Progenitor cell of endocrine pancreas (in vitro differentiated cells): Measurements from ENCODE around the gene CMBL. TPM values are rescaled to one million over a fixed set of nuclear protein-coding genes. Genes with fewer than 3 reads are reported as not detected.
"Not testable (repeated sequence)": the region's sequence is repeated elsewhere in the genome, so short reads cannot be mapped to it uniquely, and the experiment has no call there.

Experiments
- DNase-seq: peaks from one replicate; pipeline ENCODE4 v3.0.0; 2021; ENCODE audit warnings: low spot score; ENCODE audit not compliant: unreplicated experiment
- H3K27ac Mint-ChIP-seq: 2 replicates; pipeline ENCODE4 v1.8.0; 2021; ENCODE audit warnings: mild to moderate bottlenecking, moderate library complexity, mixed read lengths
- H3K27me3 Mint-ChIP-seq: 2 replicates; pipeline ENCODE4 v1.8.0; 2021; ENCODE audit warnings: mixed read lengths
- H3K36me3 Mint-ChIP-seq: 2 replicates; pipeline ENCODE4 v1.8.0; 2022; ENCODE audit warnings: mixed read lengths; ENCODE audit not compliant: insufficient read depth
- H3K4me1 Mint-ChIP-seq: 2 replicates; pipeline ENCODE4 v1.8.0; 2021; ENCODE audit warnings: low read depth, mixed read lengths
- H3K4me3 Mint-ChIP-seq: 2 replicates; pipeline ENCODE4 v1.8.0; 2021; ENCODE audit warnings: low read depth, mild to moderate bottlenecking, moderate library complexity, mixed read lengths
- H3K9me3 Mint-ChIP-seq: 2 replicates; pipeline ENCODE4 v1.8.0; 2021; ENCODE audit warnings: low read depth, mixed read lengths
- total RNA-seq: library from RNA; stranded (reverse); gene quantifications from 2 replicates; pipeline ENCODE4 v1.2.1, GENCODE V29; 2021
- TF ChIP-seq, protein P1 (sequence below): fragments of 200-600 bp; sonication (generic); IDR thresholded peaks from one replicate; pipeline ENCODE4 v1.5.0; 2021; ENCODE audit warnings: antibody characterized with exemption, mild to moderate bottlenecking; ENCODE audit not compliant: unreplicated experiment

CMBL gene
- total RNA-seq, 1 donor from 2014 or later: 10.0 TPM

DNA sequence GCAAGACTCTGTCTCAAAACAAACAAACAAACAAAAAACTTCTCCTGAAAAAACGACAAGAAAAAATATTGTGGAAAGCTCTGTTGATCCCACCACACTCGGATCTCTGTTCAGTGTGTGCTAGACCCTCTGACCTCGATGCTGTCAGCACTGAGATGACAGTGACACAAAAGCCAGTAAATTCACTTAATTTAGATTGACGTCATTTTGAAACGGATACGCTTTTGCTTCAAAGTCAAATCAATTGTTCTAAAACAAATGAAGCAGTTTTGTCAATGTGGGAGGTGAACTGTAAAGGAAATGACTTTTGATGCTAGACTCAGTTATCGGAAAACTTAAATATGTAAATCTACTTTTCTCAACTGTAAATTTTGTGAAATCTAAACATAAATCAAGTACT lies 31.0 kb downstream of the CMBL start:
- no peak overlapping the region for H3K4me3 Mint-ChIP-seq
- no peak overlapping the region for H3K27ac Mint-ChIP-seq
- H3K9me3 Mint-ChIP-seq: no peaks in the 10 kb centered on the region
- peaks cover 1% of the 10 kb centered on the region for H3K36me3 Mint-ChIP-seq
- H3K27me3 Mint-ChIP-seq: no peaks in the 10 kb centered on the region
- TF ChIP-seq, protein P1, sequence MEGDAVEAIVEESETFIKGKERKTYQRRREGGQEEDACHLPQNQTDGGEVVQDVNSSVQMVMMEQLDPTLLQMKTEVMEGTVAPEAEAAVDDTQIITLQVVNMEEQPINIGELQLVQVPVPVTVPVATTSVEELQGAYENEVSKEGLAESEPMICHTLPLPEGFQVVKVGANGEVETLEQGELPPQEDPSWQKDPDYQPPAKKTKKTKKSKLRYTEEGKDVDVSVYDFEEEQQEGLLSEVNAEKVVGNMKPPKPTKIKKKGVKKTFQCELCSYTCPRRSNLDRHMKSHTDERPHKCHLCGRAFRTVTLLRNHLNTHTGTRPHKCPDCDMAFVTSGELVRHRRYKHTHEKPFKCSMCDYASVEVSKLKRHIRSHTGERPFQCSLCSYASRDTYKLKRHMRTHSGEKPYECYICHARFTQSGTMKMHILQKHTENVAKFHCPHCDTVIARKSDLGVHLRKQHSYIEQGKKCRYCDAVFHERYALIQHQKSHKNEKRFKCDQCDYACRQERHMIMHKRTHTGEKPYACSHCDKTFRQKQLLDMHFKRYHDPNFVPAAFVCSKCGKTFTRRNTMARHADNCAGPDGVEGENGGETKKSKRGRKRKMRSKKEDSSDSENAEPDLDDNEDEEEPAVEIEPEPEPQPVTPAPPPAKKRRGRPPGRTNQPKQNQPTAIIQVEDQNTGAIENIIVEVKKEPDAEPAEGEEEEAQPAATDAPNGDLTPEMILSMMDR: no peak
- H3K4me1 Mint-ChIP-seq: no peaks in the 10 kb centered on the region
- no peak for DNase-seq

DNA sequence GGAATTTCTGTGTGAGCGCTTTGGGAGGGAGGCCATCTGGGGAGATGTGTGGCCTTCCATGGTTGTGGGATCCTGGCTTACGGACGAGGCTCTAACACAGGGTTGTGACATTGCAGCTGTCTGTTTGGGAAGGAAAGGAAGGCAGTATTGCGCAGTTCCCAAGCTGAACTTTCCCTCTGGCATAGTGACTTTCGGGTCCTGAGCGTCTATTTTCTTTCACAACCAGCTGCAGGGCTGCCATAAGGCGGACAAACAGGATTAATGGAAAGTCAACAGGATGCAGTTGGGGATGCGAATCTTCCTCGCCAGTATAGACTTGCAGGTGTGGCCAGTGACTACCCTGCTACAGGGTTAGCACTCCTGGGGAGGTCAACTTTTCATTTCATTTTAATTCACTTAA lies 31.7 kb downstream of the CMBL start:
- Mint-ChIP-seq H3K9me3 (no peaks in the 10 kb centered on the region), H3K27me3 (no peaks in the 10 kb centered on the region), H3K27ac (no peak overlapping the region), H3K4me3 (no peak overlapping the region), H3K4me1 (no peaks in the 10 kb centered on the region), H3K36me3 (peaks cover 1% of the 10 kb centered on the region)
- TF ChIP-seq, protein P1: no peak
- DNase-seq: no peak

DNA sequence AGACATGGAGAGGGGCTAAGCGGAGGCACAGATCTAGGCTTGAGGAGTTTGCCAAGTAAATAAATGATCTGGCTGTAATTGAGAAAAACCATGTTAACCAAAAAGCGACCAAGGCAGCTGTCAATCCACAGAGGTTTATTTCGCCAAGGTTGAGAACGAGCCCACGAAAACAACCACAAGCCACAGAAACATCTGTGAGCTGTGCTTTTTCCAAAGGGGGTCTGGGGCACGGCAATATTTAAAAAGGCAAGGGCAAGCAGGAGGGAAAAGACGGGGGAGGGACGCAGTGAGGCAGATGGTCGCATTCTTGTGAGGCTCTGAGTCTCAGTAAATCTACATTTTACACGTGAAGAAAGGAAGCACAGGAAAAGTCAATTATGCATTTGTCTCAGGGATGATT lies 32.2 kb downstream of the CMBL start:
- Mint-ChIP-seq H3K27ac (no peak overlapping the region), H3K9me3 (no peaks in the 10 kb centered on the region), H3K36me3 (peaks cover 1% of the 10 kb centered on the region), H3K27me3 (no peaks in the 10 kb centered on the region), H3K4me1 (no peaks in the 10 kb centered on the region), H3K4me3 (no peak overlapping the region)
- TF ChIP-seq, protein P1: no peak
- no peak for DNase-seq

DNA sequence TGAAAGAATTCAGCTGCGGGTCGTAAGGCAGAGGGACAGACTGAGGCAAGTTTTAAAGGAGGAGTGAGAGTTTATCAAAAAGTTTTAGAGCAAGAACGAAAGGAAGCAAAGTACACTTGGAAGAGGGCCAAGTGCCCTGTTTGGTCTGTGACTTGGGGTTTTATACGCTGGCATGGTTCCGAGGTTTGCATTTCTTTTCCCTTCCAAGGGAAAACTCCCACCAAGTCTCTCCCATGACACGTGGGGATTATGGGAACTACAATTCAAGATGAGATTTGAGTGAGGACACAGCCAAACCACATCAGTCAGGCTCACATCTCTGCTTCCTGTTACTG lies 34.9 kb downstream of the CMBL start:
- not testable (repeated sequence) for H3K27ac Mint-ChIP-seq, H3K4me1 Mint-ChIP-seq, DNase-seq, H3K36me3 Mint-ChIP-seq, H3K9me3 Mint-ChIP-seq, H3K27me3 Mint-ChIP-seq, H3K4me3 Mint-ChIP-seq

DNA sequence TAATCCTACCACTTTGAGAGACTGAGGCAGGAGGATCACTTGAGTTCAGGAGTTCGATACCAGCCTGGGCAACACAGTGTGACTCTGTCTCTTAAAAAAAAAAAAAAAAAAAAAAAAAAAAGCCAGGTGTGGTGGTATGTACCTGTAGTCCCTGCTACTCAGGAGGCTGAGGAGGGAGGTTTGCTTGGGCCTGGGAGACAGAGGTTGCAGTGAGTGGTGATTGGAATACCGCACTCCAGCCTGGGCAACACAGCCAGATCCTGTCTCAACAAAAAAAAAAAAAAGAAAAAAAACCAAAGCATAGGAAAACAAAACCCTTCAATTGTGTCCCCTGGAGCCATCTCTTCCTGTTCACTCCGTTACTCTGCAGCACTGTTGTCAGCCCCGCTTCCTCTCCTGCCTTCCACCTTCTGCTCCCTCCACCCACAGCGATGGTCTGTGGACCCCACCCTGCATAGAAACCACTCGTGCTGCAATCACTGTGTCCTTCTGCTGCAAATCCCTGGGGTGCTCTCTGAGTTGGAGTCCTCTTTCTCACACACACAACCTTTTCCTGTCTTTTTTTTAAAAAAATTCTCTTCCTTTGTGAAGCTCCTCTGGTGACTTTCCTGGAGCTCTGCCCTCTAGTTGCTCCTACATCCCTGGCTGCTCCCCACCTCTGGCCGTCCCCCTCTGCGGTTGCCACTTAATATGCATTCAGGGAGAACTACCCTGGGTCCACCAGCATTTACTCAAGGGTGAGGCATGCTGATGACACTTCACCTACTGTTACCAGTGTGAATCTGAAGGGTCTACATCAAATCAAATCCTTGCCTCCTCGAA lies 35.4 kb downstream of the CMBL start:
- Mint-ChIP-seq H3K27ac (no peak overlapping the region), H3K9me3 (no peaks in the 10 kb centered on the region), H3K36me3 (no peaks in the 10 kb centered on the region), H3K27me3 (no peaks in the 10 kb centered on the region), H3K4me1 (no peaks in the 10 kb centered on the region), H3K4me3 (no peak overlapping the region)
- TF ChIP-seq, protein P1: no peak
- no peak for DNase-seq

DNA sequence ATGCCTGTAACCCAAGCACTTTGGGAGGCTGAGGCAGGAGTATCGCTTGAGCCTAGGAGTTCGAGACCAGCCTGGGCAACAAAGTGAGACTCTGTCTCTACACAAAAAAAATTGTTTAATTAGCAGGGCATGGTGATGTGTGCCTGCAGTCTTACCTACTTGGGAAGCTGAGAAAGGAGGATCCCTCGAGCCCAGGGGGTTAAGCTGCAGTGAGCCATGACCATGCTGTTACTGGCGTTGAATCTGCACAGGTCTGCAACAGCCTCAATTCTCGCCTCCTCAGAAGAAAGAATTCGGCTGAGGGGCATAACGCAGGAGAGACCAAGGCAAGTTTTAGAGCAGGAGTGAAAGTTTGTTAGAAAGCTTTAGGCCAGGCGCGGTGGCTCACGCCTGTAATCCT lies 39.6 kb downstream of the CMBL start:
- TF ChIP-seq, protein P1: no peak
- H3K4me3 Mint-ChIP-seq: no peak overlapping the region
- H3K36me3 Mint-ChIP-seq: peaks cover 5% of the 10 kb centered on the region
- H3K27ac Mint-ChIP-seq: no peak overlapping the region
- no peaks in the 10 kb centered on the region for H3K27me3 Mint-ChIP-seq
- no peak for DNase-seq
- no peaks in the 10 kb centered on the region for H3K9me3 Mint-ChIP-seq
- no peaks in the 10 kb centered on the region for H3K4me1 Mint-ChIP-seq
